GM12875 (cell line): ENCODE measurements around the gene WIF1.

Source experiments
- H3K4me3 ChIP-seq: one replicate; pipeline ENCODE4 v1.5.1; 2011; ENCODE audit warnings: low read depth, low read length, control low read depth
- TF ChIP-seq, protein P1 (sequence below): IDR thresholded peaks from 2 replicates; pipeline ENCODE4 v1.5.1; 2011; ENCODE audit warnings: low read depth, mild to moderate bottlenecking, control low read depth, inconsistent platforms, low read length, moderate library complexity, borderline replicate concordance; ENCODE audit not compliant: insufficient read depth

The WIF1 gene

DNA sequence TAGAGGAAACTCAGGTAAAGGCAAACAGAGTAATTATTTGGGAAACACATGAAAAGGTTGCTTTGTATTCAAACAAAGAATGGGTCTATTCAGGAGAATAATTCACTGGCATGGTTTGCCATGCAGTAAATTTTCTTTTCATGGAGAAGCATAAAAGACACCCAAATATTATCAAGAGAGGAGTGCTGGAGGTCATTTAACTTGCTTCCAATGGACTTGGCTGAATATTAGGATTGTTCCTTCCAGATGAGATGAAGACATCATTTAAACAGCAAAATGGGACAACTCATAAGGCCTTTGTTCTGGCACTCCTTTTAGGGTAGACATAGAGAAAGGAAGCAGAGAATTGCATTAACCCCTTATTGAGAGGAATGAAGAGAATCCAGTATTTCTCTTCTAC, 38.7 kb downstream of the WIF1 start:
- TF ChIP-seq, protein P1, sequence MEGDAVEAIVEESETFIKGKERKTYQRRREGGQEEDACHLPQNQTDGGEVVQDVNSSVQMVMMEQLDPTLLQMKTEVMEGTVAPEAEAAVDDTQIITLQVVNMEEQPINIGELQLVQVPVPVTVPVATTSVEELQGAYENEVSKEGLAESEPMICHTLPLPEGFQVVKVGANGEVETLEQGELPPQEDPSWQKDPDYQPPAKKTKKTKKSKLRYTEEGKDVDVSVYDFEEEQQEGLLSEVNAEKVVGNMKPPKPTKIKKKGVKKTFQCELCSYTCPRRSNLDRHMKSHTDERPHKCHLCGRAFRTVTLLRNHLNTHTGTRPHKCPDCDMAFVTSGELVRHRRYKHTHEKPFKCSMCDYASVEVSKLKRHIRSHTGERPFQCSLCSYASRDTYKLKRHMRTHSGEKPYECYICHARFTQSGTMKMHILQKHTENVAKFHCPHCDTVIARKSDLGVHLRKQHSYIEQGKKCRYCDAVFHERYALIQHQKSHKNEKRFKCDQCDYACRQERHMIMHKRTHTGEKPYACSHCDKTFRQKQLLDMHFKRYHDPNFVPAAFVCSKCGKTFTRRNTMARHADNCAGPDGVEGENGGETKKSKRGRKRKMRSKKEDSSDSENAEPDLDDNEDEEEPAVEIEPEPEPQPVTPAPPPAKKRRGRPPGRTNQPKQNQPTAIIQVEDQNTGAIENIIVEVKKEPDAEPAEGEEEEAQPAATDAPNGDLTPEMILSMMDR = no peak
- no peak overlapping the region for H3K4me3 ChIP-seq

GRCh38 chr12:65081496-65081895, 39.6 kb downstream of the WIF1 start:
- H3K4me3 ChIP-seq = no peak overlapping the region
- TF ChIP-seq, protein P1 = no peak

- no peak overlapping the region for H3K4me3 ChIP-seq
- TF ChIP-seq, protein P1 = peak; percentile 23; the same call in 1 of the 2 replicates
Measured at GRCh38 chr12:65074932-65075331, 46.2 kb downstream of the WIF1 start.

GRCh38 chr12:65069336-65069735, 51.8 kb downstream of the WIF1 start:
- TF ChIP-seq, protein P1 = no peak
- H3K4me3 ChIP-seq = no peak overlapping the region

- TF ChIP-seq, protein P1 = no peak
- H3K4me3 ChIP-seq = no peak overlapping the region
Measured at GRCh38 chr12:65067383-65067782, 53.7 kb downstream of the WIF1 start.

DNA sequence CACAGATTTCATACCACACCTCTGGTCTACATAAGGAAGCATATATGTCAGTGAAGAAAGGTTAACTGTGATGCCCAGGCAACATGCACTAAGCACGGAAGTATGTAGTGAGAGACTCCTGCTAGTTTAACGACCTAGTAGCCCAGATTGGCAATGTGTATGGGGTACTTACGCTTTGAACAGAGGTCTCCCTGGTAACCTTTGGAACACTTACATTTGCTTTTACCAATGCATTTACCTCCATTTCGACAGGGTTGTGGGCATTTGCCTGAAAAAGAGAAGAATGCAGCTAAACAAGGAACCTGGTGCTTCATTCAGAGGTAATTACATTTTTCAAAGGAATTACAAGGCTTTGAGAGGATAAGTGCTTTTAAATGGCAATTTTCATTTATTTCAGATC, 65.2 kb downstream of the WIF1 start:
- TF ChIP-seq, protein P1 = no peak
- no peak overlapping the region for H3K4me3 ChIP-seq

DNA sequence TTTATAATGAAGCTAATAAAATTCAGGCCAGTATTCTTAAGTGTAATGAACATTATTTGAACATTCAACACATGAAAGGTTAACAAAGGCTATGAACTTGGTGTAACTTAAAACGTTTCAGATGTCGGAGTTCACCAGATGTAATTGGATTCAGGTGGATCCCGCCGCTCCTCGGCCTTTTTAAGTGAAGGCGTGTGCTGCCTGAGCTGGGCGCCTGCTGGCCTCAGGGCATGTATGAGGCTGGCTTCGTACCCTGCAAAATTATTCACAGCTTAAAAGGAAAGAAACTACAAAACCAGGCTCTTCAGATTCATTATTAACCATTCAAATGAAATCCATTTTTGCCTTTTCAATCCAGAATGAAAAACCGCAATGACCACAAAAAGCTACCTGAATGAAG, 69.9 kb downstream of the WIF1 start:
- H3K4me3 ChIP-seq = no peak overlapping the region
- TF ChIP-seq, protein P1 = no peak
